BJ (cell line): Measurements from ENCODE around the gene BCAS3. TPM values are rescaled to one million over a fixed set of nuclear protein-coding genes. Genes with fewer than 3 reads are reported as not detected.

ENCODE experiments used
- CTCF ChIA-PET: fragments of 350-600 bp; formaldehyde crosslinking; extraction: SDS; loops from one replicate; lab custom pipeline; 2021; ENCODE audit warnings: antibody characterized with exemption, inconsistent platforms; lab: Yijun Ruan, JAX
- POLR2A ChIA-PET: fragments of 300-600 bp; sonication (Branson Sonifier 250); formaldehyde crosslinking; extraction: SDS; loops from one replicate; lab custom pipeline; 2021; ENCODE audit warnings: antibody characterized with exemption; lab: Charles Lee
- DNase-seq: peaks from one replicate; pipeline ENCODE4 v3.0.0-alpha.2; 2011; ENCODE audit warnings: low read depth
- H3K27me3 ChIP-seq: 2 replicates; pipeline ENCODE4 v1.6.0; 2011; ENCODE audit warnings: low read length; ENCODE audit not compliant: control insufficient read depth, insufficient read depth
- H3K36me3 ChIP-seq: 2 replicates; pipeline ENCODE4 v1.5.1; 2011; ENCODE audit warnings: low read length; ENCODE audit not compliant: control insufficient read depth, insufficient read depth
- H3K4me3 ChIP-seq: 2 replicates; pipeline ENCODE4 v1.5.1; 2011; ENCODE audit warnings: low read depth, mild to moderate bottlenecking, control low read depth, low read length
- polyA plus RNA-seq: library from polyadenylated mRNA; depleted of rRNA; stranded (reverse); fragments of >200 nt; gene quantifications from 2 replicates; pipeline ENCODE4 v1.2.3, GENCODE V29; 2011
- TF ChIP-seq, protein P1 (sequence below): IDR thresholded peaks from 2 replicates; pipeline ENCODE4 v1.5.1; 2011; ENCODE audit warnings: low read depth, mild to moderate bottlenecking, control low read depth, inconsistent platforms, low read length, moderate library complexity; ENCODE audit not compliant: insufficient read depth

The BCAS3 gene
- polyA plus RNA-seq, 1 experiment: 19.5 TPM

DNA sequence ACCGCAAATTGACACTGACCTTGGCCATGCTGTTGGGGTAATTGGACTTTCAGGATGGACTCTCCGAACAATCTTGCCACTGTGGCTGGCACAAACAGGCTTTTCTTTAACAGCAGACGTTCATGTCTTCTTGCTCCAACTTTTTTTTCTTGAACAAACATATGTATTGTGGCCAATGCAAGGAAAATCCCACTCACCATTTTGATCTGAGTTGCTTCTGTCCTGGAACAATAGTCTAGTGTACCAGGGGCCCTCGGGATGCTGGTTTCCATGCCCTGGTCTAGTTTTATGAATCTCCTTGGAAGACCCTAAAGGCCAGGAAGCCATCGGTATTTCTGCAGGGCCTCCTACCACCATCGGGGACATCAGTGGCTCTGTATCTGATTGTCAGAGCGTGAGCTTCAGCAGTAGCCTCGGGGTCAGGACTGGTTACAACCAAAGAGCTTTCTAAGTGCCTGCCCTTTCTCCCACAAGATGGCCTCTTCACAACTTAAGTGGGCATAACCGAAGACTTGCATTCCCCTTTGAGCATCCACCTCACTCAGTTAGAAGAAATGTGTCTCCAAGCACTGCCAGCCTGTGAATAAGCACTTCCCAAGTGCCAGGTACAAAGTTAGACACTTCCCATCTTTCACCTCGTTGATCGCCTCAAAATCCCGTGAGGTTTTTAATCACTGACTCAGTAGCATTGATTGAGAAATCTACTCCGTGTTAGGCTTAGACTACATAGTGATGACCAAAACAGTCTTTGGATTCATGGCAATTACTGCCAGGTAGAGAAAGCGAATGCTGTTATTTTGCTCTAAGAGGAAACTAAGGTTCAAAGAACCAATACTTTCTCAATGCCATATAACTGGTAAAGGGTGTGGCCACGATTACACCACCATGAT is 635.0 kb downstream of the BCAS3 start:
- ChIA-PET POLR2A (no interaction called here), CTCF (interaction anchor here (1.5 to 1.9 kb wide), 3 partner anchors 10 to 312 kb away, joined by 4 to 5 read pairs (median 5); no protein-coding TSS in a partner anchor)
- no peaks in the 10 kb centered on the region for H3K27me3 ChIP-seq
- H3K36me3 ChIP-seq: no peaks in the 10 kb centered on the region
- DNase-seq: no peak
- no peak overlapping the region for H3K4me3 ChIP-seq
- TF ChIP-seq, protein P1, sequence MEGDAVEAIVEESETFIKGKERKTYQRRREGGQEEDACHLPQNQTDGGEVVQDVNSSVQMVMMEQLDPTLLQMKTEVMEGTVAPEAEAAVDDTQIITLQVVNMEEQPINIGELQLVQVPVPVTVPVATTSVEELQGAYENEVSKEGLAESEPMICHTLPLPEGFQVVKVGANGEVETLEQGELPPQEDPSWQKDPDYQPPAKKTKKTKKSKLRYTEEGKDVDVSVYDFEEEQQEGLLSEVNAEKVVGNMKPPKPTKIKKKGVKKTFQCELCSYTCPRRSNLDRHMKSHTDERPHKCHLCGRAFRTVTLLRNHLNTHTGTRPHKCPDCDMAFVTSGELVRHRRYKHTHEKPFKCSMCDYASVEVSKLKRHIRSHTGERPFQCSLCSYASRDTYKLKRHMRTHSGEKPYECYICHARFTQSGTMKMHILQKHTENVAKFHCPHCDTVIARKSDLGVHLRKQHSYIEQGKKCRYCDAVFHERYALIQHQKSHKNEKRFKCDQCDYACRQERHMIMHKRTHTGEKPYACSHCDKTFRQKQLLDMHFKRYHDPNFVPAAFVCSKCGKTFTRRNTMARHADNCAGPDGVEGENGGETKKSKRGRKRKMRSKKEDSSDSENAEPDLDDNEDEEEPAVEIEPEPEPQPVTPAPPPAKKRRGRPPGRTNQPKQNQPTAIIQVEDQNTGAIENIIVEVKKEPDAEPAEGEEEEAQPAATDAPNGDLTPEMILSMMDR: no peak

DNA sequence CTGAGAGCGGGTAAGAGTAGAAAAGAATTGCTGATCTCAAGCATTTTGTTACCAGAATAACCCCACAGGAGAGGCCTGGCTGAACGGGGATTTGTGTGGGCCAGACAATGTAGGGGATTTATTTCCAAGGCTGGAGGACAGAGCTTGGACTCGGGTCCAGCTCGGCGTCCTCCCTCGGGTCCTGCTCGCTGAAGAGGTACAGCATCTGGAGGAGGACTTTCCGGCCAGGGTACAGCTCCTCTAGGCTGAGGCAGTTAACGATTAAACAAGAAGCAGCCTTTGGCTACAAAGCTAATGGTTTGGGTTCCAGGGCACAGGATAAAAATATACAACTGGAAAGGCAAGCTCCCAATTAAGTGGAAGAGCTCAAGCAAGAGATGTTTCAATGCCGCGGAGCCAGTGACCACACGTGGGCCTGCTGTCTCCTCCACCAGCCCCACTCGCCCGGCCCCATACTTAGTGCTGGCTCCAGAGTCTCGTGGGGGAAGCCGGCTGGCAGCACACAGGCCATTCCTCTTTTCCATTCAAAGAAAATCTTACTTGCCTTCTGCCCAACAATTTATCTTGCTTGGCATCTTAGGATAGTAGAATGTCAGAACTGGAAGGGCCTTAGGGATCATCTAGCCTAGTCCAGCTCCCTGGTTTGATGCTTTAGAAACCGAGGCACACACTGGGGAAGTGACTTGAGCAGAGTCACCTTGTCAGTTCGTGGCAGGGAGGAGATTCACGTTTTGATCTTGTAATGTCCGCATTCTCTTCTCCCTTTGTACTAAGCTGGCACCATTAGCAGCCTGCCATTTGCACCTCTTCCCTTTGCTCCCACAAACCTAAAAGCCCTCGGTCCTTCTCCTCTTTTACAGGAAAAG is 636.0 kb downstream of the BCAS3 start:
- TF ChIP-seq, protein P1: no peak
- Histone ChIP-seq H3K4me3 (no peak overlapping the region), H3K27me3 (no peaks in the 10 kb centered on the region), H3K36me3 (no peaks in the 10 kb centered on the region)
- no peak for DNase-seq
- ChIA-PET CTCF (interaction anchor here (0.7 to 1.9 kb wide), 9 partner anchors 9 to 313 kb away, joined by 3 to 6 read pairs (median 5); no protein-coding TSS in a partner anchor), POLR2A (no interaction called here)

DNA sequence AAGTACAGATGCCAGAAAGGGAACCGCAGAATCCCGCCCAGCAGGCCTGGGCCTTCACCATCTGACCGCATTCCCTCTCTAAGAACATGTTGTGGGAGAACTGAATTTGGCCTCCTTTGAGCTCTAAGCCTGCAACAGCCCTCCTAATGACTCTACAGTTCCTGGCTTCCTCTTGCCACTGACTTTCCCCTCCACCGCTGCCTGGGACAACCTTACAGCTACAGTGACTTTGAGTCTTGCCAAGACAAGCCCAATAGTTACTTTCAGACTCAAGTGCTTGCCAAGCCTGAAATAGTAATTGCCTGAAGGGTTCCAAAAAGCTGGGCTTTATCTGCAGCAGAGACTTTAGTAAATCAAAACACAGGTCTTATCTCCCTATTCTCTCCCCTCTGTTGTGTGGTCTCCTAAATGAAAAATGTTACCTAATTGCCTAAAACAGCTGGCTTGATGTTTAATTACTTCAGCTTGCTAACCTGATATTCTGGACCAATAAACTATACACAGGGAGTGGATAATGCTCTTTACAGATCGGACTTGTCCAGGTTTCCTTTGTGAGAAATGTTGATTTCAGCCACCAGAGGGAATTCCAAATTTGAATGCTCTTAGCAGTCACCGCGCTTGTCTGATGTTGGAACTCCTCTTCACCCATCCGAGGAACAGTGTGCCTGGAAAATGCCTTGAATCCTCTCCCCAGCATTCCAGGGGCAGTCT is 636.9 kb downstream of the BCAS3 start:
- no peaks in the 10 kb centered on the region for H3K27me3 ChIP-seq
- H3K36me3 ChIP-seq: no peaks in the 10 kb centered on the region
- ChIA-PET POLR2A (no interaction called here), CTCF (interaction anchor here (0.7 to 1.9 kb wide), 7 partner anchors 9 to 313 kb away, joined by 3 to 6 read pairs (median 5); no protein-coding TSS in a partner anchor)
- H3K4me3 ChIP-seq: no peak overlapping the region
- no peak for DNase-seq
- TF ChIP-seq, protein P1: peak; percentile 32; the same call in 1 of the 2 replicates

DNA sequence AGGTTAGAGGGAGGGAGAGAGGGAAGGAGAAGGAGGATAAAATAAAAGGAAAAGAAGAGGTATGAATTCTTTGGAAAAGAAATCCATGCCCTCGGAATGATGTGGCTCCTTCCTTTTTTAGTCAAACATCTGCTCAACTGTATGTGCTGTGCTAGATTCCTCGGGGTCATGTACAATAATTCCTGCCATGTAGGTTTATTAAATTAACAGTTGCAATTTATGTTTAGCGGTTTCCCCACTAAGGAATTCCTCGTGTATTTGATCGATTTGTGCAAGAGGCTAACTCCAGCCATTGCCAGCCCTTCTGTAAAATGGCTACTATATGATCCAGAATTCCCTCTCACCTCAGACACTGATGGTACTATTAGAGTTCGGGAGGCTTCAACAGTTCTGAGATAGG is 639.0 kb downstream of the BCAS3 start:
- no peak overlapping the region for H3K4me3 ChIP-seq
- no peak for DNase-seq
- H3K27me3 ChIP-seq: no peaks in the 10 kb centered on the region
- POLR2A ChIA-PET: no interaction called here
- no peaks in the 10 kb centered on the region for H3K36me3 ChIP-seq
- TF ChIP-seq, protein P1: no peak
- CTCF ChIA-PET: no interaction called here
